Cardiac fibroblast (primary cell): ENCODE data around the gene SCFD2.
"Not testable (repeated sequence)": the region's sequence is repeated elsewhere in the genome, so short reads cannot be mapped to it uniquely, and the experiment has no call there.

Source experiments
- DNase-seq, 2 donors: peaks; one replicate each; pipeline versions ENCODE4 v3.0.0 to v3.0.0-alpha.2; 2010; ENCODE audit warnings: low read depth in 2 of 2
- H3K4me3 ChIP-seq, 2 donors: replicated peaks in 1 of 2; 1 replicate in 1 of 2; 2 replicates in 1 of 2; pipeline ENCODE4 v1.5.1; 2011; ENCODE audit warnings: low read depth in 2 of 2, low read length in 2 of 2, mild to moderate bottlenecking in 2 of 2, moderate library complexity in 1 of 2
- CTCF ChIP-seq: IDR thresholded peaks from one replicate; pipeline ENCODE4 v1.5.1; 2011; ENCODE audit warnings: low read depth, mild to moderate bottlenecking, low read length, inconsistent platforms

The SCFD2 gene

GRCh38 chr4:53365486-53366300 lies at the start of gene SCFD2:
TSS of gene SCFD2 (minus strand) at chr4:53366061.
- no peak for TF ChIP-seq CTCF
- DNase-seq: peak; percentile 97 to 98
- H3K4me3 ChIP-seq: peak within 1 kb of the TSS; percentile 91 to 95

GRCh38 chr4:53409479-53409878 lies 43.6 kb upstream of the SCFD2 start:
- H3K4me3 ChIP-seq, DNase-seq: not testable (repeated sequence)

GRCh38 chr4:53380221-53380620 lies 14.4 kb upstream of the SCFD2 start:
- no peak for DNase-seq
- no peak for TF ChIP-seq CTCF
- no peak overlapping the region for H3K4me3 ChIP-seq

- peak overlapping the region; percentile 87 to 96 for H3K4me3 ChIP-seq
- TF ChIP-seq CTCF: no peak
- DNase-seq: no peak
Measured at GRCh38 chr4:53378171-53378482, 12.3 kb upstream of the SCFD2 start.

GRCh38 chr4:53377319-53378170 lies 11.7 kb upstream of the SCFD2 start, which contains the start of gene FIP1L1:
TSS of gene FIP1L1 (plus strand) at chr4:53377641. CDS start at chr4:53377839, 198 bp downstream.
- peak; percentile 92 to 95 for DNase-seq
- no peak for TF ChIP-seq CTCF
- peak within 1 kb of the TSS; percentile 87 to 96 for H3K4me3 ChIP-seq

GRCh38 chr4:53376900-53377299 lies 11.0 kb upstream of the SCFD2 start:
- no peak for DNase-seq
- no peak for TF ChIP-seq CTCF
- H3K4me3 ChIP-seq: peak overlapping the region in 1 of 2 donors; percentile 96

- H3K4me3 ChIP-seq: no peak overlapping the region
- no peak for TF ChIP-seq CTCF
- DNase-seq: no peak
Measured at GRCh38 chr4:53374777-53375258, 9.0 kb upstream of the SCFD2 start.
